Ishikawa (cell line): ENCODE measurements around the gene ZNF197.

ENCODE experiments used
- EP300 ChIP-seq: IDR thresholded peaks from 2 replicates; pipeline ENCODE4 v1.6.1; 2012; ENCODE audit warnings: borderline replicate concordance
- RAD21 ChIP-seq: IDR thresholded peaks from 2 replicates; pipeline ENCODE4 v1.6.1; 2012; ENCODE audit warnings: low read depth
- TAF1 ChIP-seq: IDR thresholded peaks from 2 replicates; pipeline ENCODE4 v1.6.1; 2012; ENCODE audit warnings: low read depth, mild to moderate bottlenecking
- TEAD4 ChIP-seq: IDR thresholded peaks from 2 replicates; pipeline ENCODE4 v1.6.1; 2012
- YY1 ChIP-seq: IDR thresholded peaks from 2 replicates; pipeline ENCODE4 v1.6.1; 2012; ENCODE audit warnings: low read depth
- ZBTB7A ChIP-seq: IDR thresholded peaks from 2 replicates; pipeline ENCODE4 v1.6.1; 2012; ENCODE audit warnings: low read depth
- TF ChIP-seq, protein P1 (sequence below): IDR thresholded peaks from 2 replicates; pipeline ENCODE4 v1.6.1; 2012
- TF ChIP-seq, protein P2 (sequence below): IDR thresholded peaks from 2 replicates; pipeline ENCODE4 v1.6.1; 2012
- TF ChIP-seq, protein P3 (sequence below): IDR thresholded peaks from 2 replicates; pipeline ENCODE4 v1.6.1; 2012; ENCODE audit warnings: low read depth, mild to moderate bottlenecking

DNA sequence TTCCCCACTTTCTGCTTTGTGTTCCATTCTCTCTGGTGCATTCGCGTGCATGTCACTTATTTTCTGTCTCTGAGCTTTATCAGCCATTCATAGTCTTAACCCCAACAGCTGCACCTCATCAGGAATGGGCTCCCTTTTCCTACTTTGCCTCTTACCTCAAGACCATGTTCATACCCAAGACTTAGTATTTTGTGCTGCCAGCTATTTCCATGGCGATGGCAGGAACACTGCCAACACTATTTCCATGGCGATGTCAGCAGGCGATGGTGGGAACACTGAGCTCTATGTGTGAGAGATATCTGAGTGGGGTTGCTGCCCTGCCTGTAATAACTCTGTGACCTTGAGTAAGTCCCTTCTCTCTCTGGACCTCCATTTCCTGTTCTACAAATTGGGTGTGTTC, 29.2 kb downstream of the ZNF197 start:
- TF ChIP-seq, protein P1, sequence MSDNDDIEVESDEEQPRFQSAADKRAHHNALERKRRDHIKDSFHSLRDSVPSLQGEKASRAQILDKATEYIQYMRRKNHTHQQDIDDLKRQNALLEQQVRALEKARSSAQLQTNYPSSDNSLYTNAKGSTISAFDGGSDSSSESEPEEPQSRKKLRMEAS: no peak
- TF ChIP-seq EP300: no peak
- no peak for TF ChIP-seq YY1
- TF ChIP-seq TAF1: no peak
- TF ChIP-seq, protein P2, sequence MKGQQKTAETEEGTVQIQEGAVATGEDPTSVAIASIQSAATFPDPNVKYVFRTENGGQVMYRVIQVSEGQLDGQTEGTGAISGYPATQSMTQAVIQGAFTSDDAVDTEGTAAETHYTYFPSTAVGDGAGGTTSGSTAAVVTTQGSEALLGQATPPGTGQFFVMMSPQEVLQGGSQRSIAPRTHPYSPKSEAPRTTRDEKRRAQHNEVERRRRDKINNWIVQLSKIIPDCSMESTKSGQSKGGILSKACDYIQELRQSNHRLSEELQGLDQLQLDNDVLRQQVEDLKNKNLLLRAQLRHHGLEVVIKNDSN: no peak
- TF ChIP-seq RAD21: no peak
- no peak for TF ChIP-seq ZBTB7A
- TF ChIP-seq TEAD4: no peak
- TF ChIP-seq, protein P3, sequence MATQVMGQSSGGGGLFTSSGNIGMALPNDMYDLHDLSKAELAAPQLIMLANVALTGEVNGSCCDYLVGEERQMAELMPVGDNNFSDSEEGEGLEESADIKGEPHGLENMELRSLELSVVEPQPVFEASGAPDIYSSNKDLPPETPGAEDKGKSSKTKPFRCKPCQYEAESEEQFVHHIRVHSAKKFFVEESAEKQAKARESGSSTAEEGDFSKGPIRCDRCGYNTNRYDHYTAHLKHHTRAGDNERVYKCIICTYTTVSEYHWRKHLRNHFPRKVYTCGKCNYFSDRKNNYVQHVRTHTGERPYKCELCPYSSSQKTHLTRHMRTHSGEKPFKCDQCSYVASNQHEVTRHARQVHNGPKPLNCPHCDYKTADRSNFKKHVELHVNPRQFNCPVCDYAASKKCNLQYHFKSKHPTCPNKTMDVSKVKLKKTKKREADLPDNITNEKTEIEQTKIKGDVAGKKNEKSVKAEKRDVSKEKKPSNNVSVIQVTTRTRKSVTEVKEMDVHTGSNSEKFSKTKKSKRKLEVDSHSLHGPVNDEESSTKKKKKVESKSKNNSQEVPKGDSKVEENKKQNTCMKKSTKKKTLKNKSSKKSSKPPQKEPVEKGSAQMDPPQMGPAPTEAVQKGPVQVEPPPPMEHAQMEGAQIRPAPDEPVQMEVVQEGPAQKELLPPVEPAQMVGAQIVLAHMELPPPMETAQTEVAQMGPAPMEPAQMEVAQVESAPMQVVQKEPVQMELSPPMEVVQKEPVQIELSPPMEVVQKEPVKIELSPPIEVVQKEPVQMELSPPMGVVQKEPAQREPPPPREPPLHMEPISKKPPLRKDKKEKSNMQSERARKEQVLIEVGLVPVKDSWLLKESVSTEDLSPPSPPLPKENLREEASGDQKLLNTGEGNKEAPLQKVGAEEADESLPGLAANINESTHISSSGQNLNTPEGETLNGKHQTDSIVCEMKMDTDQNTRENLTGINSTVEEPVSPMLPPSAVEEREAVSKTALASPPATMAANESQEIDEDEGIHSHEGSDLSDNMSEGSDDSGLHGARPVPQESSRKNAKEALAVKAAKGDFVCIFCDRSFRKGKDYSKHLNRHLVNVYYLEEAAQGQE: no peak
